Measurements from ENCODE around the gene OMD.

The OMD gene

GRCh38 chr9:92424340-92424739, at the start of gene OMD:
OMD (minus strand) TSS chr9:92424471; CDS start chr9:92417558, 6,913 bp downstream.
- no peak for DNase-seq (ENCODE audit: low read depth, low spot score)

GRCh38 chr9:92468206-92468605, 43.9 kb upstream of the OMD start:
- no peak for DNase-seq (ENCODE audit: low read depth, low spot score)

GRCh38 chr9:92467511-92467910, 43.2 kb upstream of the OMD start:
- no peak for DNase-seq (ENCODE audit: low read depth, low spot score)

- no peak for DNase-seq (ENCODE audit: low read depth, low spot score)
These were observed 42.8 kb upstream of the OMD start for GRCh38 chr9:92467041-92467440.

GRCh38 chr9:92463984-92464383, 39.7 kb upstream of the OMD start:
- DNase-seq (ENCODE audit: low read depth, low spot score): no peak

- DNase-seq (ENCODE audit: low read depth, low spot score): no peak
These were observed 39.1 kb upstream of the OMD start for GRCh38 chr9:92463387-92463786.

GRCh38 chr9:92457576-92457975, 33.3 kb upstream of the OMD start:
- no peak for DNase-seq (ENCODE audit: low read depth, low spot score)

- DNase-seq (ENCODE audit: low read depth, low spot score): no peak
These were observed 30.9 kb upstream of the OMD start for GRCh38 chr9:92455217-92455616.

GRCh38 chr9:92446536-92446935, 22.3 kb upstream of the OMD start:
- no peak for DNase-seq (ENCODE audit: low read depth, low spot score)

GRCh38 chr9:92444841-92445240, 20.6 kb upstream of the OMD start:
- no peak for DNase-seq (ENCODE audit: low read depth, low spot score)

- DNase-seq (ENCODE audit: low read depth, low spot score): no peak
These were observed 16.4 kb upstream of the OMD start for GRCh38 chr9:92440751-92441046.

GRCh38 chr9:92439921-92440750, 15.9 kb upstream of the OMD start:
- no peak for DNase-seq (ENCODE audit: low read depth, low spot score)

GRCh38 chr9:92438900-92439526, 14.7 kb upstream of the OMD start:
- DNase-seq (ENCODE audit: low read depth, low spot score): no peak

- no peak for DNase-seq (ENCODE audit: low read depth, low spot score)
These were observed 11.0 kb upstream of the OMD start for GRCh38 chr9:92435263-92435662.

GRCh38 chr9:92432972-92433548, 8.8 kb upstream of the OMD start:
- DNase-seq (ENCODE audit: low read depth, low spot score): no peak

GRCh38 chr9:92432350-92432749, 8.1 kb upstream of the OMD start:
- DNase-seq (ENCODE audit: low read depth, low spot score): no peak

GRCh38 chr9:92429836-92430235, 5.6 kb upstream of the OMD start:
- no peak for DNase-seq (ENCODE audit: low read depth, low spot score)

GRCh38 chr9:92426501-92427145, 2.4 kb upstream of the OMD start:
- DNase-seq (ENCODE audit: low read depth, low spot score): no peak

- no peak for DNase-seq (ENCODE audit: low read depth, low spot score)
These were observed 1.2 kb upstream of the OMD start for GRCh38 chr9:92425474-92425873.

GRCh38 chr9:92423612-92424011, 659 bp downstream of the OMD start:
- DNase-seq (ENCODE audit: low read depth, low spot score): no peak

- no peak for DNase-seq (ENCODE audit: low read depth, low spot score)
These were observed 1.5 kb downstream of the OMD start for GRCh38 chr9:92422611-92423338.

GRCh38 chr9:92414566-92414965, 9.7 kb downstream of the OMD start:
- no peak for DNase-seq (ENCODE audit: low read depth, low spot score)

Measured in activated CD4-positive, CD25-positive, alpha-beta regulatory T cell treated with anti-CD3 and anti-CD28 coated beads, Interleukin-2, amount 50 U/mL, for 16 hours (primary cell).